Loucy (cell line): ENCODE results near the gene HIGD1A.

Source experiments
- H2AFZ ChIP-seq: fragments of 200-600 bp; sonication (generic); 2 replicates; pipeline ENCODE4 v1.6.0; 2016; ENCODE audit warnings: antibody characterized with exemption, mild to moderate bottlenecking, low read length, moderate library complexity
- H3F3A ChIP-seq: fragments of 200-600 bp; 2 replicates; pipeline ENCODE4 v1.6.0; 2016; ENCODE audit warnings: antibody characterized with exemption, low read depth, mild to moderate bottlenecking
- H3K27me3 ChIP-seq: fragments of 200-600 bp; sonication (generic); 2 replicates; pipeline ENCODE4 v1.6.1; 2014; ENCODE audit warnings: low read length, mild to moderate bottlenecking; ENCODE audit not compliant: insufficient read depth, poor library complexity, severe bottlenecking
- H3K36me3 ChIP-seq: fragments of 200-600 bp; sonication (generic); 2 replicates; pipeline ENCODE4 v1.6.1; 2016; ENCODE audit warnings: low read length; ENCODE audit not compliant: insufficient read depth
- H3K4me1 ChIP-seq: fragments of 200-600 bp; sonication (generic); 2 replicates; pipeline ENCODE4 v1.5.1; 2014; ENCODE audit warnings: low read length, mild to moderate bottlenecking; ENCODE audit not compliant: insufficient read depth, poor library complexity, severe bottlenecking
- H3K4me2 ChIP-seq: fragments of 200-600 bp; sonication (generic); 2 replicates; pipeline ENCODE4 v1.6.0; 2014; ENCODE audit warnings: antibody characterized with exemption, low read length, low read depth, mild to moderate bottlenecking; ENCODE audit not compliant: poor library complexity, severe bottlenecking
- H3K4me3 ChIP-seq: fragments of 200-600 bp; sonication (generic); 2 replicates; pipeline ENCODE4 v1.5.1; 2014; ENCODE audit warnings: low read length, mild to moderate bottlenecking, mixed read lengths; ENCODE audit not compliant: poor library complexity, severe bottlenecking
- H3K79me2 ChIP-seq: fragments of 200-600 bp; sonication (generic); 2 replicates; pipeline ENCODE4 v1.6.1; 2014; ENCODE audit warnings: low read length; ENCODE audit not compliant: insufficient read depth
- H3K9ac ChIP-seq: fragments of 200-600 bp; sonication (generic); 2 replicates; pipeline ENCODE4 v1.6.0; 2014; ENCODE audit warnings: mild to moderate bottlenecking, low read depth, low read length, moderate library complexity; ENCODE audit not compliant: poor library complexity, severe bottlenecking
- H3K9me2 ChIP-seq: fragments of 200-600 bp; sonication (generic); replicated peaks from 2 replicates; pipeline ENCODE4 v1.6.1; 2016; ENCODE audit warnings: low read depth, low read length, mixed read lengths
- H3K9me3 ChIP-seq: fragments of 200-600 bp; sonication (generic); 2 replicates; pipeline ENCODE4 v1.6.1; 2014; ENCODE audit warnings: mild to moderate bottlenecking, antibody characterized with exemption, low read length, low read depth; ENCODE audit not compliant: insufficient read depth
- H4K20me1 ChIP-seq: fragments of 200-600 bp; sonication (generic); 2 replicates; pipeline ENCODE4 v1.6.0; 2014; ENCODE audit warnings: antibody characterized with exemption, low read length, mild to moderate bottlenecking; ENCODE audit not compliant: insufficient read depth, poor library complexity, severe bottlenecking
- CTCF ChIP-seq: fragments of 200-600 bp; sonication (generic); conservative IDR thresholded peaks from 2 replicates; pipeline ENCODE4 v1.5.1; 2014; ENCODE audit warnings: mild to moderate bottlenecking, antibody characterized with exemption, low read length
- EZH2phosphoT487 ChIP-seq: fragments of 200-600 bp; IDR thresholded peaks from 2 replicates; pipeline ENCODE4 v1.6.1; 2018; ENCODE audit warnings: antibody characterized with exemption, mild to moderate bottlenecking, moderate library complexity, borderline replicate concordance

HIGD1A gene

GRCh38 chr3:42769477-42770131, 34.7 kb downstream of the HIGD1A start:
- TF ChIP-seq CTCF, result no peak
- TF ChIP-seq EZH2phosphoT487, result no peak
- Histone ChIP-seq H3K9me3 (no peaks in the 10 kb centered on the region), H3K9ac (no peak overlapping the region), H3K4me1 (no peaks in the 10 kb centered on the region), H3K79me2 (no peaks in the 10 kb centered on the region), H3K27me3 (no peaks in the 10 kb centered on the region), H3K36me3 (no peaks in the 10 kb centered on the region), H3K4me3 (no peak overlapping the region), H3F3A (no peaks in the 10 kb centered on the region), H3K4me2 (no peak overlapping the region), H3K9me2 (no peaks in the 10 kb centered on the region), H4K20me1 (no peaks in the 10 kb centered on the region), H2AFZ (no peak overlapping the region)

- no peak overlapping the region for H3K4me3 ChIP-seq
- H2AFZ ChIP-seq, result no peak overlapping the region
- H3K9me3 ChIP-seq, result no peaks in the 10 kb centered on the region
- H3K79me2 ChIP-seq, result no peaks in the 10 kb centered on the region
- no peaks in the 10 kb centered on the region for H3K4me1 ChIP-seq
- no peaks in the 10 kb centered on the region for H3F3A ChIP-seq
- no peaks in the 10 kb centered on the region for H3K36me3 ChIP-seq
- H3K4me2 ChIP-seq, result no peak overlapping the region
- no peak overlapping the region for H3K9ac ChIP-seq
- H3K9me2 ChIP-seq, result no peaks in the 10 kb centered on the region
- no peaks in the 10 kb centered on the region for H4K20me1 ChIP-seq
- no peak for TF ChIP-seq EZH2phosphoT487
- no peak for TF ChIP-seq CTCF
- no peaks in the 10 kb centered on the region for H3K27me3 ChIP-seq
Measured at GRCh38 chr3:42764561-42765295, 39.6 kb downstream of the HIGD1A start.

- Histone ChIP-seq H3K36me3 (no peaks in the 10 kb centered on the region), H2AFZ (no peak overlapping the region), H3K9me2 (no peaks in the 10 kb centered on the region), H3K4me3 (no peak overlapping the region), H3K9me3 (no peaks in the 10 kb centered on the region), H3F3A (no peaks in the 10 kb centered on the region; the same call in 1 of the 2 replicates), H3K79me2 (no peaks in the 10 kb centered on the region), H3K27me3 (no peaks in the 10 kb centered on the region), H3K4me2 (no peak overlapping the region), H4K20me1 (no peaks in the 10 kb centered on the region), H3K4me1 (no peaks in the 10 kb centered on the region), H3K9ac (no peak overlapping the region)
- TF ChIP-seq CTCF, result no peak
- no peak for TF ChIP-seq EZH2phosphoT487
Measured at GRCh38 chr3:42764115-42764514, 40.2 kb downstream of the HIGD1A start.
